ENCODE data around the gene CBFA2T3. TPM values are rescaled to one million over a fixed set of nuclear protein-coding genes. Genes with fewer than 3 reads are reported as not detected.

CBFA2T3 gene
- total RNA-seq, 2 donors from 2014 or later: 2.3 to 2.9 TPM

DNA sequence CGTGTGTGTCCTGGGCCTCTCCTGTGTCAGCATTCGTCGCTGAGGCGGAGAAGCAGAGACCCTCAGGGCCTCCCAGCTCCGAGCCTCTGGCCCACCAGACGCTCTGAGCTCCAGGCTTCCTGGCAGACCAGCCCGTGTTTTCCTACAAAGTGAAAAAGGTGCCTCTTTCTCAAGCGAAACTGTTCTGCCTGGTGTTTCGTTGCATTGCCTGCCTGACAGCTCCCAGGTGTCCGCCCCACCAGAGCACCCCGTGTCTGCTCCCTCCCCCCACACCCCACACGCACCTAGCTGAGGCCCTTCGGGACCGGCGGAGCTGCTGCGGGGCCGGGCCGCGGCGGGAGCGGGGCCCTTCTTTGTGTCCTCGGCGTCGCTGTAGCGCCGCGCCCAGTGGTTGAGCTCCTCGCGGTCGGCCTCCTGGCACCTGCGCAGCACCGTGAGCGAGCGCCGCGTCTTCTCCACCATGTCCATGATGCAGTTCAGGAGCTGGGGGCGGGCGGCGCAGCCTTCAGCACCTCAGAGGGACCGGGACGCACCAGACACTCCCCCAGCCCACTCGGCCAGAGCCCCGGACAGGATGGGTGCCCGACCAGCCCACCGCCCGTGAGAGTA lies 95.9 kb downstream of the CBFA2T3 start:
- DNase-seq (ENCODE audit: low spot score): no peak
- H3K27me3 Mint-ChIP-seq: no peaks in the 10 kb centered on the region
- ATAC-seq: no peak

DNA sequence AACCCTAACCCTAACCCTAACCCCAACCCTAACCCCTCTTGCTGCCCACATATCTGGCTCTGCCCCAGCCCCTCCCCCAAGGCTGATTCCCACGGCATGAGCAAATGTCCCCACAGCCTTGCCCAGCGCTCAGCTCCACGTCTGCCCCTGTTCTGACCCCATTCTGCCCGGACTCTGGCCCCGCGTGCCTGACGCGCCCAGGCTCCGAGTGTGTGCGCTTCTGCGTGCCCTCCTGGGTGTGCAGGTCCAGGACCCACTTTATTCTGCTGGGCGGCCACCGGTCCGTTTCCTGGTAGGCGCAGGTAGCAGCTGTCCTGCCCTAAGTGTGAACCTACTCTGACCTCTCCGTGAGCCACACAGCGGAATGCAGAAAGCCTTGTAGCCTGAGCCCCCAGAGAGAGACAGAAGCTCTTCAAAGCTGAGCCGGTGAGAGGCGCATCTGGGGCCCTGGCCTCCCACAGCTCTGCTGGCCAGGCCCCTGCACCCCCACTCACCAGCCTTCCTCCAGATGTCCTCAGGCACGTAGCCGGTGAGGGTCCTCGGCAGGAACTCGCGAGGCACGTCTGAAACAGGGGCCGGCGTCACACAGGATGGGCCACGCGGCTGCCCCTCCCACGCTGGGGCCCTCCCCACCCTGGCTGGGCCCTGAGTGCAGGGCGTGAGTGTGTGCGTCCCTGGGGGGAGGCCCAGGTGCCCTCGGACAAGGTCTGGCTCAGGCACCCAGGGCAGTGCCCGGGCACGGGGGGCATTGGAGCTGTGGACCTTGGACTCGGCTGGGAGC lies 96.6 kb downstream of the CBFA2T3 start:
- ATAC-seq (no peak), DNase-seq (ENCODE audit: low spot score) (no peak)
- H3K9me3 Mint-ChIP-seq: no peaks in the 10 kb centered on the region
- no peak overlapping the region for H3K27ac Mint-ChIP-seq
- peaks cover 0 to 5% of the 10 kb centered on the region in 2 donors for H3K4me1 Mint-ChIP-seq (ENCODE audit: low read depth in 2 of 2)
- no peak overlapping the region for H3K4me3 Mint-ChIP-seq
- no peaks in the 10 kb centered on the region for H3K27me3 Mint-ChIP-seq
- no peaks in the 10 kb centered on the region for H3K36me3 Mint-ChIP-seq

More for the DNA sequence above, 95.9 kb downstream of the CBFA2T3 start:
- no peak overlapping the region for H3K27ac Mint-ChIP-seq
- no peaks in the 10 kb centered on the region for H3K9me3 Mint-ChIP-seq
- H3K36me3 Mint-ChIP-seq: no peaks in the 10 kb centered on the region
- peaks cover 0 to 5% of the 10 kb centered on the region in 2 donors for H3K4me1 Mint-ChIP-seq (ENCODE audit: low read depth in 2 of 2)
- no peak overlapping the region for H3K4me3 Mint-ChIP-seq

DNA sequence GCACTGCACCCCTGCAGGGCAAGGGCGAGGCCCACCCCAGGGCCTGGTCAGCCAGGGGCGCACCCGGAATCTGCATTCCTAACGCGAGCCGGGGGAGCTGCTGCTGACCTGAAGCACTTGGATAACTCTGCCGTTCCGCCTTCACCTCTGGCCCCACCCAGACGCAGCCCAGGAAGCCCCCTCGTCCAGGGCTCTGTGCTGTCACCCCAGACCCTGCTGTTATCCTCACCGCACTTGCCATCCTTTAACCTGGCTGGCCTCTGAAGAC lies 97.3 kb downstream of the CBFA2T3 start:
- H3K4me3 Mint-ChIP-seq: no peak overlapping the region
- no peaks in the 10 kb centered on the region for H3K9me3 Mint-ChIP-seq
- H3K27me3 Mint-ChIP-seq: no peaks in the 10 kb centered on the region
- no peak for ATAC-seq
- H3K36me3 Mint-ChIP-seq: no peaks in the 10 kb centered on the region
- no peak for DNase-seq (ENCODE audit: low spot score)
- peaks cover 0 to 5% of the 10 kb centered on the region in 2 donors for H3K4me1 Mint-ChIP-seq (ENCODE audit: low read depth in 2 of 2)
- H3K27ac Mint-ChIP-seq: no peak overlapping the region

DNA sequence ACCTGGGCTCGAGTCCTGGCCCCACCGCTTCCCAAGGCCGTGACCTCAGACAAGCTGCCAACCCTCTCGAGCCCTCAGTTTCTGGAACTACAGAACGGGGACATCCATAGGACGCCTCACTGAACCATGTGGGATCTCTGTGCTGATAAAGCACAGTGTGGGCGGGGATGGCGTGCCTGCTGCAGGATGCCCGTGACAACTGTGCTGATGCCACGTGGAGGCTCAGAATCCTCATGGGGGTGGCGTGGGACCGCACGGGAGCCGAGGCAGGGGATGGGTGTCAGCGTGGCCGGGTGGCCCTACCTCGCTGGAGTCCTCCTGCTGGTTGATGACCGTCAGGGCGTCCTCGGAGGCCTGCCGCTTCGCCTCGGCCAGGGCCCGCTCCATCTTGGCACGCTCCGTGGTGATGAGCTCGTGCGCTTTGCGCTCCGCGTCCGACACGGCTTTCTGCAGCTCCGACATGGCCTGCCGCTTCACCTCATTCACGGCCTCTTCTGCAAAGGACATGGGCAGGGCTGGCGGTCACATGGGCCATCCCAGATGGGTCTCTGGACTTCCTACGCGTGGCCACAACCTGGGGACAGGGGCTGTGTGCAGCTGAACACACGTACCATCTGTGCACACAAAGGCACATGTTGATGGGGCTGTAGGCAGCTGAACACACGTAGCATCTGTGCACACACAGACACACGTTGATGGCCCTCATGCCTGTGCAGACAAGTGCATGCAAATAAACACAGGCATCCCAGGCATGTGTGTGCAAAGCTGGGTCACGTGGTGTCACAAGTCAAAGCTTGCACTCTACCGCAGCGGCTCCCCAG lies 97.8 kb downstream of the CBFA2T3 start:
- H3K4me3 Mint-ChIP-seq: no peak overlapping the region
- no peaks in the 10 kb centered on the region for H3K27me3 Mint-ChIP-seq
- H3K9me3 Mint-ChIP-seq: no peaks in the 10 kb centered on the region
- no peaks in the 10 kb centered on the region for H3K36me3 Mint-ChIP-seq
- DNase-seq (ENCODE audit: low spot score) (no peak), ATAC-seq (no peak)
- H3K27ac Mint-ChIP-seq: no peak overlapping the region
- peaks cover 0 to 5% of the 10 kb centered on the region in 2 donors for H3K4me1 Mint-ChIP-seq (ENCODE audit: low read depth in 2 of 2)

DNA sequence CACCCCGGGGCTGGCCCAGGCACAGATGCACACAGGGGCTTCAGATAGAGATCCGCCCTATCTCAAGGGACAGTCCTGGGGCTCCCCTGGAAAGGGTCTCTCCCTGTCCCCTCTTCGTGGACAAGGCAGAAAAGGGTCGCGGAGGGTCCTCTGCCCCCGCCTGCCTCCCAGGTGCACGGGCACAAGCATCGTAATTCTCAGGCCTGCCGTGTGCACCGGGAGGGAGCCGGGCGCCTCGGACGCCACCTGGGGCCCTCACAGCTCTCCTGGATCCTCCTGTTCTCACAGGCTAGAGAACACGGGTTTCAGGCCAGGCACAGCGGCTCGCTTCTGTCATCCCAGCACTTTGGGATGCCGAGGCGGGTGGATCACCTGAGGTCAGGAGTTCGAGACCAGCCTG lies 98.7 kb downstream of the CBFA2T3 start:
- H3K4me3 Mint-ChIP-seq: no peak overlapping the region
- no peak for DNase-seq (ENCODE audit: low spot score)
- H3K9me3 Mint-ChIP-seq: no peaks in the 10 kb centered on the region
- ATAC-seq: no peak
- no peaks in the 10 kb centered on the region for H3K27me3 Mint-ChIP-seq
- peaks cover 0 to 5% of the 10 kb centered on the region in 2 donors for H3K4me1 Mint-ChIP-seq (ENCODE audit: low read depth in 2 of 2)
- H3K36me3 Mint-ChIP-seq: no peaks in the 10 kb centered on the region
- no peak overlapping the region for H3K27ac Mint-ChIP-seq

DNA sequence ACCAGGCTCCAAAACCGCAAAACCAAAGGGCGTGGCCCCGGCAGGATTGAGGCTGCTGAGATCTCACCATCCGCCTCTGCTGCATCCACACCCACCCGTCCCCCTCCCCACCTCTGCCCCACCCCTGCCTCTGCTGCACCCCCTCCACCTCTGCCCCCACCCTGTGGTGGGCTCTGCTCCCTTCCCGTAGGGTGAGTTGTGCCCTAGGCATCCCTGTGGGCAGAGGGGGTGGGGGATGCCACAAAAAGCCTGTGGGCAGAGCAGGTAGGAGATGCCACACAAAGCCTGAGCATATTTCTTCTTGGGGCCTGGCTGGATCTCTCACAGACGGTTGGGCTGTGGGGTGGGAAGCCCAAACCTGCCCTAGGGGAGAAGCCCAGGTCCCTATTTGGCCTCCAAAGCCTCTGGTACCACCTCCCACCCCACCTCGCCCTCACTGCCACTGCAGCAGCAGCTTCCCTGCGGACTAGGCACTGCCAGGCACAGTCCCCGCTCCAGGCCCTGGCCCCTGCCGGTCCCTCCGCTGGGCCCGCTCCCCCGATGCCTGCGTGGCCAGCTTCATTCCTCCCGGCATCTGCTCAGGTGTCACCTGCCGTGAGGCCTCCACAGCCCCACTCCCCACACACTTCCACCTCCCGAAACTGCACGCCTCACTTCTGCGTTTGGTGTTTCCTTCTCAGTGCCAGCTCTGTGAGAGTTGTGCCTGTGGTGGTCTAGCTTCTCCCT lies 99.3 kb downstream of the CBFA2T3 start:
- Mint-ChIP-seq H3K4me3 (no peak overlapping the region), H3K27ac (no peak overlapping the region), H3K27me3 (no peaks in the 10 kb centered on the region), H3K4me1 (ENCODE audit: low read depth in 2 of 2) (peaks cover 0 to 5% of the 10 kb centered on the region in 2 donors), H3K36me3 (no peaks in the 10 kb centered on the region), H3K9me3 (no peaks in the 10 kb centered on the region)
- DNase-seq (ENCODE audit: low spot score) (no peak), ATAC-seq (no peak)

DNA sequence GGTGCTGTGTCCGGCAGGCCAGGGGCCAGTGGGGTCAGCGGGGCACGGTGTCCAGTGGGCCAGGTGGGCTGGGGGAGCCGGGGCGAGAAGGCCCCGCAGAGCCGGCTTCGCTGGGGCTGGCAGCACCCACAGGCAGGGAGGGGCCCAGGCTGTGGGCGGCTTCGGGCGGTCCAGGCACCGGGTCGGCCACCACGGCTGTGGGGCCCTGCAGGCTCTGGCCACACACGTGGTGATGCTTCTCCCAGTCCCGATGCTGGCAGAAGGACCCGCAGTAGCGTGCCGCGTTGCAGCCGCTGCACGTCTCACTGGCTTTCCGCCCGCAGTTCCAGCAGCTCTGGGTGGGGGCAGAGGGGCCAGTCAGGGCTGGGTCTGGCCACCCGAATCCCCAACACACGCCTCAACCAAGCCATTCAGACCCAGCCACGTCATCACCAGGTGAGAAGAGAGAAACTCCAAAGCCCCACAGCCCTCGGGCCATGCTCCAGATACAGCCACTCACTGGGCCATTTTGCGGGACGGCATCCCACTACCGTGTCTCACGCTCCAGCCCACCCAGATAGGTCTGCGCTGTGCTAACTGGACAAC lies 100.0 kb downstream of the CBFA2T3 start:
- Mint-ChIP-seq H3K27ac (no peak overlapping the region), H3K9me3 (no peaks in the 10 kb centered on the region), H3K36me3 (no peaks in the 10 kb centered on the region), H3K27me3 (peaks cover 0 to 2% of the 10 kb centered on the region in 2 donors), H3K4me1 (ENCODE audit: low read depth in 2 of 2) (no peaks in the 10 kb centered on the region), H3K4me3 (no peak overlapping the region)
- DNase-seq (ENCODE audit: low spot score): no peak
- ATAC-seq: no peak

DNA sequence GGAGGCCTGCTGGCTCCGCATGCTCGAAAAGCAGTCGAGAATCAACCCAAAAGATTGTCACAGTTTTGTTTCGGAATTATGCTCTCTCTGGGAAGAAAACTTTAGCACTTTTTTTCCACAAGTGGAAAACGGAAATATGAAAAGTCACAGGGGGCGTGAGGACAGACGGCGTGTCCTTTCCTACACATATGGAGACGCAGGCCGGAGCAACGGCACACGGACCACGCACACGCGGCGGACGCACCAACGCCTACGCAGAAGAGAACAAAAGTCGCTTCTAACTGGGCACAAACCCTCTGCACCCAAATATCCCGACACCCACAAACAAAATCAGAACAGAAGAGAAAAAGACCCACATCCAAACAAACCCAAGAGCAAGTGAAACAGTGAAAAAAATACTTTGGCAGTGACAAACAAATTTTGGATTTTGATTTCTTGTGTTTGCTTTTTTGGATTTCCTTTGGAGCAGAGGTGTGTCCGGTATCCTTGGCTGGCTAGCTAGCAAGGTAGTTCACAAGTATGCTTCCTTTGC lies 101.2 kb downstream of the CBFA2T3 start:
- ATAC-seq (no peak), DNase-seq (ENCODE audit: low spot score) (no peak)
- no peak overlapping the region for H3K4me3 Mint-ChIP-seq
- H3K4me1 Mint-ChIP-seq (ENCODE audit: low read depth in 2 of 2): peaks cover 0 to 4% of the 10 kb centered on the region in 2 donors
- peaks cover 0 to 5% of the 10 kb centered on the region in 2 donors for H3K27me3 Mint-ChIP-seq
- no peak overlapping the region for H3K27ac Mint-ChIP-seq
- H3K36me3 Mint-ChIP-seq: no peaks in the 10 kb centered on the region
- no peaks in the 10 kb centered on the region for H3K9me3 Mint-ChIP-seq

DNA sequence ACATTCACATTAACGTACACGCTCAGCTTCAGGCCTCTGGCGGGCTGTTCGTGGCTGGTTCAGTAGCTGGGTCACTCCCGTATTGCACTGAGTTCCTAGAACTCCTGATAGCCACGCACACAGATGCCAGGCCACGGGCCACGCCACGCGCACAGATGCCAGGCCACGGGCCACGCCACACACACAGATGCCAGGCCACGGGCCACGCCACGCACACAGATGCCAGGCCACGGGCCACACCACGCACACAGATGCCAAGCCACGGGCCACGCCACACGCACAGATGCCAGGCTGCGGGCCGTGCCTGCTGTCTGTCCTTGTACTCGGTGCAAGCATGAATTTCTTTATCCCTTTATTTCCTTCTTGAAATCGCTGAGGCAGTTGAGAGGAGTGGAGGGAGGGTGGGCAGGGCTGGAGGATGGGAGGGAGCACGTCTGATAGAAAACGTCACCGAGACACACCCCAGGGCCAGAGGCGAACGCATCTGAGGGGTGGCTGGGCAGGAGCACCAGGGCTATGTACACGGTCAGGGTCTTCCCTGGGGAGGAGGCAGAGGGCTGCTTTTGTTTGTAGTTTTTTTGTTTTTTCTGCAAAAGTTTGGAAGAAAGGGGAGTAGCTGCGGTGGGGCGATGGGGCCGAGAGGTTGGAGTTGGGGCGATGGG lies 101.9 kb downstream of the CBFA2T3 start:
- ATAC-seq (no peak), DNase-seq (ENCODE audit: low spot score) (no peak)
- Mint-ChIP-seq H3K27ac (no peak overlapping the region), H3K4me3 (no peak overlapping the region), H3K36me3 (no peaks in the 10 kb centered on the region), H3K27me3 (peaks cover 0 to 5% of the 10 kb centered on the region in 2 donors), H3K4me1 (ENCODE audit: low read depth in 2 of 2) (peaks cover 0 to 4% of the 10 kb centered on the region in 2 donors), H3K9me3 (no peaks in the 10 kb centered on the region)

DNA sequence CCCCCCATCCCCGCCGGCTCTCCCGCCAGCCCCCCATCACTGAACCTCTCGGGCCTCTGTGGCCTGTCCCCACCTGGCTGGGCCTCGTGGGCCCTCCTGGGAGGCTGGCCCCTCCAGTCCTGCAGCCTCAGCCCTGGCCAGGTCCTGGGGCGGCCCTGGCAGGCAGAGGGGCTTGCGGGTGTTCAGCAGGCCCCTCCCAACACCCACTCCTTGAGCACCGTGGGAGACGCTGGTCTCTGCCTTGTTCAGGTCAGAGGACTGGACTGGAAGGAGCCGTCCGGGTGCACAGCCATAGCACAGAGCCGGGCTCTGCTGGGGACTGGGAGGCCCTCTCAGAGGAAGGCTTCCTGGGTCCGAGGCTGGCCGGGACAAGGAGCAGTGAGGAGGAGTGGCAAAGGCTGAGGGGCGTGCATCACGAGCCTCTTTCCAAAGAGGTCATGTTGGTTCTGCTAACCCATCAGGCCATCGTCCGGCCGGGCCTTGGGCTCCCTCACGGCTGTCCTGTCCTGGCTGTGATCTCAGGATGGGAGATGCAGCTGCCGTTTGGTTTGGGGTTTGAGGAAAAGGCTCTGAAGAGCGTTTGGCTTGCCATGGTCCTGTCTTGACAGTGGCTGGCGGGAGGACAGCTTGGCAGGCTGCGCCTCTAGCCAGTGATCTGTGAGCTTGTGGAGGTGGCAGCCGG lies 104.2 kb downstream of the CBFA2T3 start:
- Mint-ChIP-seq H3K27ac (no peak overlapping the region), H3K36me3 (no peaks in the 10 kb centered on the region), H3K9me3 (no peaks in the 10 kb centered on the region), H3K4me3 (no peak overlapping the region), H3K4me1 (ENCODE audit: low read depth in 2 of 2) (peaks cover 0 to 4% of the 10 kb centered on the region in 2 donors), H3K27me3 (peaks cover 0 to 8% of the 10 kb centered on the region in 2 donors)
- DNase-seq (ENCODE audit: low spot score): no peak
- ATAC-seq: no peak

DNA sequence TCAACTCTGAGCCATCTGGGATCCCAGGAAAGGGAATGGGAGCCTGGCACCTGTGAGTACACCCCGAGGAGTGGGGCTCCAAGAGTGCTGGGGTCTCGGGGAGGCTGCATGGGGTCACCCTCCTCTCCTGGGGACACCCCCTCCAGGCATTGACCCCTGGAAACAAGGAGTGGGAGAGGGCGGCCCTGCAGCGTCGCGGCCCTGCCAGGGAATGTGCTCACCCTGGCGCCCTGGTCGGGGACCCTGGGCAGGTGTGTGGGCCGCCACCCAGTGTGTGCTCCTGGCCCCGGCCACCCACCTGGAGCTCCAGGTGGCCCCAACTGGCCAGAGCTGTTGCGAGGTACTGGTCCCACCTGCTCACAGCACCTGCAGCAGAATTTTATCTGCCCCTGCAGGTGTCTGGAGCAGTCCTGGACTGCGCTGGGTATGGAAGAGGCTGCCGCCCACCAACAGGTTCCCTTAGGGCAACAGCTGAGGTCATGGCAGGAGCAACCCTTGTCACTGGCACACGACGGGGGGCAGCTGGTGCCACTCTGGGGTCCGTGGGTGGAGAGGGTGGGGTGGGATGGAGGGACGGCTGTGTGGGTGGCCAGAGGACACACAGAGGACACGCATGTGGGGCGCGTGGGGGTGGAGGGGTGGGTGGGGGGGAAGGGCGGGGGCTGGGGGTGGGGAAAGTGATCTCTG lies 105.1 kb downstream of the CBFA2T3 start:
- Mint-ChIP-seq H3K4me1 (ENCODE audit: low read depth in 2 of 2) (peaks cover 0 to 4% of the 10 kb centered on the region in 2 donors), H3K4me3 (no peak overlapping the region), H3K9me3 (no peaks in the 10 kb centered on the region), H3K27ac (no peak overlapping the region), H3K27me3 (peaks cover 0 to 8% of the 10 kb centered on the region in 2 donors), H3K36me3 (no peaks in the 10 kb centered on the region)
- DNase-seq (ENCODE audit: low spot score): no peak
- ATAC-seq: no peak

DNA sequence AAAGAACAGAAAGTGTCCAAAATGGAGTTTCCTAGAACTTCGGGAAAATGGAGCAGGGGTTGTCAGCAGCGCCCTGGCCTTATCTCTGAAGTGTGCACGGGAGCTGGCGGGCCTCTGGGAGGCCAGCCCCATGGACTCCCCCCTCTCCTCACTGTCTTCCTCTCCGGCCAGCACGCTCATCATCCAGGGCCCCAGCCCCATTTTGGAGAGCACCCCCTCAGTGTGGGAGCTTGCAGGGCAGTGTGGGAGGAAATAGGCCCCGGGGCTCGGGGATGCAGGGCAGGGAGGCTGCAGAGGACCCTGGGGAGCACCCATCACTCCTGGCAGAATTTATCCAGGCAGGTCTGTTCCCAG lies 105.7 kb downstream of the CBFA2T3 start:
- Mint-ChIP-seq H3K36me3 (no peaks in the 10 kb centered on the region), H3K4me3 (no peak overlapping the region), H3K4me1 (ENCODE audit: low read depth in 2 of 2) (peaks cover 0 to 4% of the 10 kb centered on the region in 2 donors), H3K27ac (no peak overlapping the region), H3K27me3 (peaks cover 0 to 8% of the 10 kb centered on the region in 2 donors), H3K9me3 (no peaks in the 10 kb centered on the region)
- no peak for DNase-seq (ENCODE audit: low spot score)
- ATAC-seq: no peak
